CD4-positive, alpha-beta T cell treated with Interleukin-17A for 4 hours (primary cell): Measurements from ENCODE around the gene GTF2F1.
"Not testable (repeated sequence)": the region's sequence is repeated elsewhere in the genome, so short reads cannot be mapped to it uniquely, and the experiment has no call there.

Source experiments
- DNase-seq: peaks from one replicate; pipeline ENCODE4 v3.0.0-alpha.2; 2020; ENCODE audit warnings: mixed read lengths

GTF2F1 gene

GRCh38 chr19:6393074-6393982 lies at the start of gene GTF2F1:
GTF2F1 (minus strand) TSS chr19:6393164; CDS start chr19:6392995, 169 bp downstream.
- peak; percentile 95 for DNase-seq

- DNase-seq, result no peak
Observed at GRCh38 chr19:6442087-6442688, 49.2 kb upstream of the GTF2F1 start.

DNA sequence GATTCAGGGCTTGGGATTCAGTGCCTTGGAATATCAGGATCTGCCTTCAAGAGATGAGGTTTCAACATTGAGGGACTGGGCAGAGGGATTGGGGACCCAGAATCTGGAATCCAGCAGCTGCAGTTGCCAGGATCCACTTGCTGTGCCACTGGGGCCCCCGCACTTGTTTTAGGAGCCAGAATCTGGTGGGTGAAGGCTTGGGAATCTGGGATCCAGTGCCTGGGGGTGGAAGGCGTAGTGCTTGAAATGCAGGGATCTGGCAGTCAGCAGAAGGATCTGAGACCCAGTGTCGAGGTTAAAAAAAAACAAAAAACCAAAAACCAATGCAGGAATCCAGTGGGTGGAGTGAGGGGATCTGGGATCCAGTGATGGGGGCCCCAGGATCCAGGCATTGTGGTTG lies 47.9 kb upstream of the GTF2F1 start:
- no peak for DNase-seq

DNA sequence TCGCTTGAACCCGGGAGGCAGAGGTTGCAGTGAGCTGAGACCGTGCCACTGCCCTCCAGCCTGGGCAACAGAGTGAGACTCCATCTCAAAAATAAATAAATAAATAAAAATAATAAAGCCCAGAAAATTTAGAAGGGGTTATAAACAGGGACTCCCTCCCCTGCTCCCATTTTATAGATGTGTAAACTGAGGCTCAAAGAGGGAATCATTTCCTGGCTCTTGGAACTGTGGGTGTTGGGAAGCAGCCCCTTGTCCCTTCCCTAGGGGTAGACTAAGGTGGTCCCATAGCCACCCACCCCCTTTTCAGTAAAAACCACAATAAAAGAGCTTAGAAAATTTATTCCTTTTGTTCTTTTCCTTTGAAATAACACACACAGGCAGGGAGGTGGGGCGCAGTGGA lies 46.8 kb upstream of the GTF2F1 start:
- DNase-seq, result no peak

- DNase-seq, result no peak
Observed at GRCh38 chr19:6433663-6434062, 40.7 kb upstream of the GTF2F1 start, which contains the start of gene SLC25A41. SLC25A41 (minus strand) TSS chr19:6433763; CDS start chr19:6433693, 70 bp downstream.

DNA sequence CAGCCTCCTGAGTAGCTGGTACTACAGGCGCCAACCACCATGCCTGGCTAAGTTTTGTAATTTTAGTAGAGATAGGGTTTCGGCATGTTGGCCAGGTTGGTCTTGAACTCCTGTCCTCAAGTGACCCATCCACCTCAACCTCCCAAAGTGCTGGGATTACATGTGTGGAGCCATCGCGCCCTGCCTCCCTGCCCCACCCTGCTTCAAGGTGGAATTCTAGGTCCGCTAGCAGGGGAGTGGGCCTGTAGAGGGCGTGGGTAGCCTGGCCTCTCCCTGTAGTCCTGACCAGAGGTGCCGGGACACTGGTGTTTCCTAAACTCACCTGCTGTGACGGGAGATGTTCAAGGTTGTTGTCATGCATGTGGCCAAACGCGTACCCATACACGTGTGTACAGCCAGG lies 40.2 kb upstream of the GTF2F1 start:
- no peak for DNase-seq

- no peak for DNase-seq
Observed at GRCh38 chr19:6431891-6432290, 38.9 kb upstream of the GTF2F1 start.

DNA sequence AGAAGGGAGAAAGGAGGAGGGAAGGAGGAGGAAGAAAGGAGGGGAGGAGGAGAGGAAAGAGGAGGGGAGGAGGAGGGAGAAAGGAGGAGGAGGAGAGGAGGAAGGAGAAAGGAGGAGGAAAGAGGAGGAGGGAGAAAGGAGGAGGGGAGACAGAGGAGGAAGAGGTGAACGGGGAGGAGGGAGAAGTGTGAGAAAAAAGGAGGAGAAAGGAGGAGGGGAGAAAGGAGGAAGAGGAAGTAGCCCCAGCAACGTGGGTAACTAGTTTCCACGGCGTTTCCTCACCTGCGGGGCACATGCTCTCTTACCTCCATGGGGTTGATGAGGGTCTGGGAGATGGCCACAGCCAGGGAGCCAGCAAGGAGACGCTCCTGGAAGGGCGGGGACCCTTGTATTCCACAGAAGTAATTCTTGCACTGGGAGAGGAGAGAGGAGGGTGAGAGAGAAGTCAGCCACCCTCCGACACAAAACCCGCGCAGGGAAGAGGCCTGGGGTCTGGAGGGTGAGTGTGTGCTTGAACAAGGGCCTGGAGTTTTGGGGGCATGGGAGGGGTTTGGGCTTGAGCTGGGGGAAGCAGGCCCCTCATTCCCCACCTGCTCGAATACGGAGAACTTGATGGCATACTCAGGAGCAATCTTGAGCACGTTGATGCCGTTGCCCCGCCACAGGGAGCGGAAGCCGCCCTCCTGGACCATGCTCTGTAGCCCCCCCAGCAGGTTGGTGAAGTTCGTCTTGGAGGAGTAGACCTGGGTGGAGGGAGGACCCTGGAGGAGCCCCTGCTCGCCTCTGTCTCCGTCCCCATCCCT lies 36.7 kb upstream of the GTF2F1 start:
- no peak for DNase-seq

- DNase-seq, result not testable (repeated sequence)
Observed at GRCh38 chr19:6428692-6429418, 35.9 kb upstream of the GTF2F1 start.

DNA sequence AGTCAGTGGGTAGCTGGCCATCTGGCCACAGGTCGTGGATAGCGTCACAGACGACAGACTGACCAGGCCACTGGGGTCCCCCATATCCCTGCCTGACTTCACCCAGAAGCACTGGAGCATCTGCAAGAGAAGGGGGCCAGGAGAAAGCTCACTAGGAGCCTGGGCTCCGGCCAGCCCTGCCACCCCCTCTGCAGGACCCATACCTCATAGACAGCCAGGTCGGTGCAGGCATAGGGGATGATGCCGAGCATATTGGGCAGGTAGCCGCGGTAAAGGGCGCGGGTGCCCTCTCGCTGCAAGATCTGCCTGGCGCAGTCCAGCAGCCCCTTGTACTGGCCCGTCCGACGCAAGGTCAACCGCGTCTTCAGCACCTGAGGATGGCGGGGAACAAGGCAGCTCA lies 34.2 kb upstream of the GTF2F1 start:
- no peak for DNase-seq

GRCh38 chr19:6425732-6426620 lies 33.0 kb upstream of the GTF2F1 start:
- peak; percentile 18 for DNase-seq

GRCh38 chr19:6424939-6425731 lies 32.2 kb upstream of the GTF2F1 start:
- DNase-seq, result peak; percentile 98

- peak; percentile 37 for DNase-seq
Observed at GRCh38 chr19:6424195-6424938, 31.4 kb upstream of the GTF2F1 start, which contains the start of gene KHSRP. KHSRP (minus strand) TSS chr19:6424811; CDS start chr19:6424701, 110 bp downstream.

- peak; percentile 24 for DNase-seq
Observed at GRCh38 chr19:6423499-6424194, 30.7 kb upstream of the GTF2F1 start.

- no peak for DNase-seq
Observed at GRCh38 chr19:6421075-6422014, 28.4 kb upstream of the GTF2F1 start.

GRCh38 chr19:6418562-6418932 lies 25.6 kb upstream of the GTF2F1 start:
- DNase-seq, result no peak

- no peak for DNase-seq
Observed at GRCh38 chr19:6417713-6418561, 25.0 kb upstream of the GTF2F1 start.
